GM23338 (cell line): ENCODE measurements around the gene ZFHX3.

ENCODE experiments used
- EZH2 ChIP-seq: fragments of 200-600 bp; sonication (generic); IDR thresholded peaks from one replicate; pipeline ENCODE4 v1.8.0; 2017; ENCODE audit warnings: antibody characterized with exemption, mild to moderate bottlenecking, low read depth; ENCODE audit not compliant: unreplicated experiment
- EZH2phosphoT487 ChIP-seq: fragments of 200-600 bp; sonication (generic); IDR thresholded peaks from one replicate; pipeline ENCODE4 v1.8.1; 2018; ENCODE audit warnings: antibody characterized with exemption; ENCODE audit not compliant: unreplicated experiment
- JUNB ChIP-seq: IDR thresholded peaks from one replicate; pipeline ENCODE4 v1.6.1; 2016; ENCODE audit warnings: antibody characterized with exemption; ENCODE audit not compliant: unreplicated experiment
- POLR2AphosphoS5 ChIP-seq: IDR thresholded peaks from 2 replicates; pipeline ENCODE4 v1.6.1; 2016; ENCODE audit warnings: antibody characterized with exemption, low read depth
- ZNF114 ChIP-seq: fragments of 250-450 bp; sonication (Bioruptor Pico); IDR thresholded peaks from 2 replicates; pipeline ENCODE4 v1.5.0; 2020; ENCODE audit warnings: mild to moderate bottlenecking, moderate library complexity
- TF ChIP-seq, protein P1 (sequence below), 2 experiments: fragments of 200-600 bp in 1 of 2; sonication (generic) in 1 of 2; conservative IDR thresholded peaks; 2 replicates each; pipeline versions ENCODE4 v1.5.1 to v1.6.1; 2016 to 2017; ENCODE audit warnings: antibody characterized with exemption in 2 of 2, low read depth in 2 of 2, mild to moderate bottlenecking in 2 of 2, moderate library complexity in 1 of 2
- TF ChIP-seq, protein P2 (sequence below): IDR thresholded peaks from one replicate; pipeline ENCODE4 v1.6.1; 2018; ENCODE audit warnings: antibody characterized with exemption; ENCODE audit not compliant: unreplicated experiment
- TF ChIP-seq, protein P3 (sequence below): IDR thresholded peaks from 2 replicates; pipeline ENCODE4 v1.6.1; 2016; ENCODE audit warnings: antibody characterized with exemption

DNA sequence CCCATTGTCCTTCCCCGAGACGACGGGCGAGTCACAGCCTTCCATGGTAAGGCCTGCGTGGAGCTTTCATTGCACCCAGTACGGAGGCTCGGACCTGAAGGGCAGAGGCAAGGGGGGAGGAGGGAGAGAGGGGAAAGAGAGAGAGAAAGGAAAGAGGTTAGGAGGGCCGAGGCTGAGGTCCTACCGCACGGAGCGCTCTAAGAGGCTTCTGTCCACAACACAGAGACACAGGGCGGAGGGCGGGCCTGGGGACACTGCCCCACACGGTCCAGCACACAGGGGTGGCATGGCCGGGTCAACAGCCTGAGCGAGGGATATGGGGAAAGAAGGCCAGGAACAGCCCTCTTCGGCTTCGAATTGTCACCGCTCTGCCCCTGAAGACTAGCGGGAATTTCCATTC lies 87.8 kb downstream of the ZFHX3 start:
- TF ChIP-seq ZNF114 (CRISPR knock-in tag) (no peak), POLR2AphosphoS5 (no peak), EZH2 (no peak), JUNB (no peak), EZH2phosphoT487 (no peak)
- TF ChIP-seq, protein P1, sequence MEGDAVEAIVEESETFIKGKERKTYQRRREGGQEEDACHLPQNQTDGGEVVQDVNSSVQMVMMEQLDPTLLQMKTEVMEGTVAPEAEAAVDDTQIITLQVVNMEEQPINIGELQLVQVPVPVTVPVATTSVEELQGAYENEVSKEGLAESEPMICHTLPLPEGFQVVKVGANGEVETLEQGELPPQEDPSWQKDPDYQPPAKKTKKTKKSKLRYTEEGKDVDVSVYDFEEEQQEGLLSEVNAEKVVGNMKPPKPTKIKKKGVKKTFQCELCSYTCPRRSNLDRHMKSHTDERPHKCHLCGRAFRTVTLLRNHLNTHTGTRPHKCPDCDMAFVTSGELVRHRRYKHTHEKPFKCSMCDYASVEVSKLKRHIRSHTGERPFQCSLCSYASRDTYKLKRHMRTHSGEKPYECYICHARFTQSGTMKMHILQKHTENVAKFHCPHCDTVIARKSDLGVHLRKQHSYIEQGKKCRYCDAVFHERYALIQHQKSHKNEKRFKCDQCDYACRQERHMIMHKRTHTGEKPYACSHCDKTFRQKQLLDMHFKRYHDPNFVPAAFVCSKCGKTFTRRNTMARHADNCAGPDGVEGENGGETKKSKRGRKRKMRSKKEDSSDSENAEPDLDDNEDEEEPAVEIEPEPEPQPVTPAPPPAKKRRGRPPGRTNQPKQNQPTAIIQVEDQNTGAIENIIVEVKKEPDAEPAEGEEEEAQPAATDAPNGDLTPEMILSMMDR (conservative IDR thresholded peaks at IDR 0.05; ENCODE audit: low read depth in 2 of 2): no peak
- TF ChIP-seq, protein P2, sequence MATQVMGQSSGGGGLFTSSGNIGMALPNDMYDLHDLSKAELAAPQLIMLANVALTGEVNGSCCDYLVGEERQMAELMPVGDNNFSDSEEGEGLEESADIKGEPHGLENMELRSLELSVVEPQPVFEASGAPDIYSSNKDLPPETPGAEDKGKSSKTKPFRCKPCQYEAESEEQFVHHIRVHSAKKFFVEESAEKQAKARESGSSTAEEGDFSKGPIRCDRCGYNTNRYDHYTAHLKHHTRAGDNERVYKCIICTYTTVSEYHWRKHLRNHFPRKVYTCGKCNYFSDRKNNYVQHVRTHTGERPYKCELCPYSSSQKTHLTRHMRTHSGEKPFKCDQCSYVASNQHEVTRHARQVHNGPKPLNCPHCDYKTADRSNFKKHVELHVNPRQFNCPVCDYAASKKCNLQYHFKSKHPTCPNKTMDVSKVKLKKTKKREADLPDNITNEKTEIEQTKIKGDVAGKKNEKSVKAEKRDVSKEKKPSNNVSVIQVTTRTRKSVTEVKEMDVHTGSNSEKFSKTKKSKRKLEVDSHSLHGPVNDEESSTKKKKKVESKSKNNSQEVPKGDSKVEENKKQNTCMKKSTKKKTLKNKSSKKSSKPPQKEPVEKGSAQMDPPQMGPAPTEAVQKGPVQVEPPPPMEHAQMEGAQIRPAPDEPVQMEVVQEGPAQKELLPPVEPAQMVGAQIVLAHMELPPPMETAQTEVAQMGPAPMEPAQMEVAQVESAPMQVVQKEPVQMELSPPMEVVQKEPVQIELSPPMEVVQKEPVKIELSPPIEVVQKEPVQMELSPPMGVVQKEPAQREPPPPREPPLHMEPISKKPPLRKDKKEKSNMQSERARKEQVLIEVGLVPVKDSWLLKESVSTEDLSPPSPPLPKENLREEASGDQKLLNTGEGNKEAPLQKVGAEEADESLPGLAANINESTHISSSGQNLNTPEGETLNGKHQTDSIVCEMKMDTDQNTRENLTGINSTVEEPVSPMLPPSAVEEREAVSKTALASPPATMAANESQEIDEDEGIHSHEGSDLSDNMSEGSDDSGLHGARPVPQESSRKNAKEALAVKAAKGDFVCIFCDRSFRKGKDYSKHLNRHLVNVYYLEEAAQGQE: no peak
- TF ChIP-seq, protein P3, sequence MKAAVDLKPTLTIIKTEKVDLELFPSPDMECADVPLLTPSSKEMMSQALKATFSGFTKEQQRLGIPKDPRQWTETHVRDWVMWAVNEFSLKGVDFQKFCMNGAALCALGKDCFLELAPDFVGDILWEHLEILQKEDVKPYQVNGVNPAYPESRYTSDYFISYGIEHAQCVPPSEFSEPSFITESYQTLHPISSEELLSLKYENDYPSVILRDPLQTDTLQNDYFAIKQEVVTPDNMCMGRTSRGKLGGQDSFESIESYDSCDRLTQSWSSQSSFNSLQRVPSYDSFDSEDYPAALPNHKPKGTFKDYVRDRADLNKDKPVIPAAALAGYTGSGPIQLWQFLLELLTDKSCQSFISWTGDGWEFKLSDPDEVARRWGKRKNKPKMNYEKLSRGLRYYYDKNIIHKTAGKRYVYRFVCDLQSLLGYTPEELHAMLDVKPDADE: no peak
